Erythroblast (primary cell): ENCODE measurements around the gene ANKRD44.

Experiments used
- GATA1 ChIP-seq: IDR thresholded peaks from 2 replicates; pipeline ENCODE4 v1.6.1; 2011; ENCODE audit warnings: low read depth, mild to moderate bottlenecking, control low read depth, low read length, moderate library complexity
- POLR2A ChIP-seq: IDR thresholded peaks from 2 replicates; pipeline ENCODE4 v1.6.1; 2011; ENCODE audit warnings: mild to moderate bottlenecking, low read length

DNA sequence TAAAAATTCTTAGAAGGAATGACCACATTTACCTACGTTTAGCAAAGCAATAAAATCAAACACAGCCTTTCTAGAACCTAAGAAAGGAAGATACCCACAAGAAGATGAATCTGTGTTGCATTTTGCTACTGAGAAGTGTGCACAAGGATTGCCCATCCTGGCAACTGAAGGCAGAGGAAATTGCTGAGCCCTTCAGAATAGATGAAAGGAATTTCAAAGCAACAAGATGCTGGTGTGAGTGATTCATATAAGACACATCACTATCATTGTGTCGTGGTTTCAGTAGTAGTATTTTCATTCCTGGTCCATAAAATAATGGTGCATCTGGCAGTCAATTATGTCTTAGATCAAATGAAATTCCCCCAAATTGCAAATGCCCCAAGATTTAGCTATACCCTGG is 48.4 kb upstream of the ANKRD44 start:
- no peak for TF ChIP-seq POLR2A
- no peak for TF ChIP-seq GATA1
